HepG2 (cell line): ENCODE results near the gene FOXA1. TPM values are rescaled to one million over a fixed set of nuclear protein-coding genes. Genes with fewer than 3 reads are reported as not detected.

Experiments
- BORCS8-MEF2B ChIP-seq: sonication (generic); formaldehyde crosslinking; IDR thresholded peaks from 2 replicates; pipeline ENCODE4 v1.8.0; 2022; ENCODE audit warnings: mild to moderate bottlenecking, missing genetic modification reagents
- FOXC1 ChIP-seq: sonication (generic); formaldehyde crosslinking; IDR thresholded peaks from 2 replicates; pipeline ENCODE4 v1.8.0; 2022; ENCODE audit warnings: mild to moderate bottlenecking, missing genetic modification reagents, borderline replicate concordance
- GATAD2A ChIP-seq: IDR thresholded peaks from 2 replicates; pipeline ENCODE4 v1.6.1; 2016
- GPN1 ChIP-seq: sonication (generic); formaldehyde crosslinking; IDR thresholded peaks from 2 replicates; pipeline ENCODE4 v1.5.1; 2020; ENCODE audit warnings: missing genetic modification reagents, borderline replicate concordance
- KLF15 ChIP-seq: sonication (generic); formaldehyde crosslinking; IDR thresholded peaks from 2 replicates; pipeline ENCODE4 v1.8.1; 2023; ENCODE audit warnings: borderline replicate concordance, mild to moderate bottlenecking, inconsistent platforms, missing genetic modification reagents, mixed read lengths
- MAFG ChIP-seq: sonication (generic); formaldehyde crosslinking; IDR thresholded peaks from 2 replicates; pipeline ENCODE4 v1.5.1; 2020; ENCODE audit warnings: mild to moderate bottlenecking, missing genetic modification reagents
- MED1 ChIP-seq: sonication (generic); formaldehyde crosslinking; IDR thresholded peaks from 2 replicates; pipeline ENCODE4 v1.4.0; 2020; ENCODE audit warnings: missing genetic modification reagents
- NPAS2 ChIP-seq: sonication (generic); formaldehyde crosslinking; IDR thresholded peaks from 2 replicates; pipeline ENCODE4 v1.8.0; 2022; ENCODE audit warnings: mild to moderate bottlenecking, missing genetic modification reagents, borderline replicate concordance
- PTBP1 ChIP-seq: fragments of 200-400 bp; formaldehyde crosslinking; IDR thresholded peaks from 2 replicates; pipeline ENCODE4 v1.6.1; 2018; ENCODE audit warnings: low read length, low read depth; ENCODE audit not compliant: poor library complexity, severe bottlenecking
- SP140L ChIP-seq: sonication (generic); formaldehyde crosslinking; IDR thresholded peaks from 2 replicates; pipeline ENCODE4 v1.4.0; 2020; ENCODE audit warnings: missing genetic modification reagents, borderline replicate concordance
- TBP ChIP-seq: sonication (generic); formaldehyde crosslinking; IDR thresholded peaks from 2 replicates; pipeline ENCODE4 v1.5.0; 2020; ENCODE audit warnings: missing genetic modification reagents
- TBX3 ChIP-seq: fragments of 450-650 bp; IDR thresholded peaks from 2 replicates; pipeline ENCODE4 v1.6.1; 2017; ENCODE audit warnings: antibody characterized with exemption, mild to moderate bottlenecking, inconsistent platforms, borderline replicate concordance
- ZBTB7A ChIP-seq: sonication (generic); formaldehyde crosslinking; IDR thresholded peaks from 2 replicates; pipeline ENCODE4 v1.8.0; 2022; ENCODE audit warnings: mild to moderate bottlenecking, missing genetic modification reagents
- ZNF101 ChIP-seq: sonication (generic); formaldehyde crosslinking; IDR thresholded peaks from 2 replicates; pipeline ENCODE4 v1.4.0; 2020; ENCODE audit warnings: mild to moderate bottlenecking, low read depth, missing genetic modification reagents, borderline replicate concordance
- ZNF737 ChIP-seq: sonication (generic); formaldehyde crosslinking; IDR thresholded peaks from 2 replicates; pipeline ENCODE4 v1.5.0; 2020; ENCODE audit warnings: missing genetic modification reagents, mild to moderate bottlenecking, borderline replicate concordance
- polyA plus RNA-seq, 8 experiments: library from polyadenylated mRNA; depleted of rRNA in 3 of 8; stranded (reverse) in 7 of 8; unstranded in 1 of 8; fragments of >200 nt; fragmentation: Illumina TruSeq in 4 of 8; extraction: Trizol in 4 of 8; gene quantifications; 2 replicates each; pipeline versions ENCODE4 v1.2.1 to v1.2.3, GENCODE V29; 2011 to 2016; ENCODE audit warnings: low read depth in 4 of 8, missing spikeins in 1 of 8, mixed read lengths in 1 of 8; ENCODE audit not compliant: insufficient read depth in 1 of 8
- total RNA-seq, 5 experiments: library from RNA; depleted of rRNA; stranded (reverse); fragments of >200 nt; fragmentation: Illumina TruSeq; extraction: Trizol; gene quantifications; 2 replicates each; pipeline ENCODE4 v1.2.3, GENCODE V29; 2016; ENCODE audit warnings: low read depth in 1 of 5
- TF ChIP-seq, protein P1 (sequence below): sonication (generic); formaldehyde crosslinking; IDR thresholded peaks from 2 replicates; pipeline ENCODE4 v1.4.0; 2020; ENCODE audit warnings: missing genetic modification reagents, mild to moderate bottlenecking, borderline replicate concordance
- TF ChIP-seq, protein P2 (sequence below): sonication (generic); formaldehyde crosslinking; IDR thresholded peaks from 2 replicates; pipeline ENCODE4 v1.4.0; 2020; ENCODE audit warnings: missing genetic modification reagents
- TF ChIP-seq, protein P3 (sequence below): sonication (generic); formaldehyde crosslinking; IDR thresholded peaks from 2 replicates; pipeline ENCODE4 v1.4.0; 2020; ENCODE audit warnings: missing genetic modification reagents
- TF ChIP-seq, protein P4 (sequence below): sonication (generic); formaldehyde crosslinking; IDR thresholded peaks from 2 replicates; pipeline ENCODE4 v1.4.0; 2020; ENCODE audit warnings: missing genetic modification reagents

Gene FOXA1
- total and polyA plus RNA-seq, 2 of the 13 experiments (the other 11 are each of a cell fraction or from before 2014, with no cell fraction given), result 43.4 to 58.6 TPM

DNA sequence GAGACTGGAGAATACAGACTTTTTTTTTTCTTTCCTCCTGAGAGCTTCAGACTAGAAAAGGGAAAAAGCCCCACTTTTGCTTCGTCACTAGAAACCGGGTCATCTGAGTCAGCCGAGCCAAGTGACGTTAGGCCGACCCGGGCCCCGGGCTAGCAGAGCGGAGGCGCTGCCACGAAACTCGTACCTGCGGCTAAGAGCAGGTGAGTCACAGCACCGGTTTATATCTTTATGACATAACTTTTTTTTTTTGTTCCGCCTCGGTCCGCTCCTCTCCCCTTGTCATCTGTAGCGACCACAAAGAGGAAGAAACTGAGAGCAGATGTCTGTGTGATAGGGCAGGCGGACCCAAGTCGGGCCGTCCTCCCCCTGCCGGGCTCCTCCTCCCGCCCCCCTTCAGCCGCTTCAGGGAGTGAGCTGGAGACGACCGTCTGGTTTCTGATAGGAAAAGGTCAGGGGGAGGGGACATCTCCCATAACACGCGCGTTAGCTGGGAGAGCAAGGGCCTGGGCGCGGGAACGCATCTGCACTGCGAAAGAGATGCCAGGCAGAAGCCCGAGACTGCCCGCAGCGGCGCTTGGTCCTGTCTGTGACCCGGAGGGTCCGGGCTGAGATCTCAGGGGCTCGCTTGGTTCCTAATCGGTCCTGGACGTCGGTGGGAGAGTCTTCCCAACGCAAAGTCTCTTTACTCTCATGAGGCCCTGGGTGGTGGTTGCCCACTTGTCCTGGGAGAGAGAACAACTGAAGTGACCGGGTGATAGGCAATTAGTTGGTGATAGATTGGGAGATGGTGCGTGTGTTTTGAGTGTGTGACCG, 966 bp upstream of the FOXA1 start (continued):
- TF ChIP-seq, protein P1, sequence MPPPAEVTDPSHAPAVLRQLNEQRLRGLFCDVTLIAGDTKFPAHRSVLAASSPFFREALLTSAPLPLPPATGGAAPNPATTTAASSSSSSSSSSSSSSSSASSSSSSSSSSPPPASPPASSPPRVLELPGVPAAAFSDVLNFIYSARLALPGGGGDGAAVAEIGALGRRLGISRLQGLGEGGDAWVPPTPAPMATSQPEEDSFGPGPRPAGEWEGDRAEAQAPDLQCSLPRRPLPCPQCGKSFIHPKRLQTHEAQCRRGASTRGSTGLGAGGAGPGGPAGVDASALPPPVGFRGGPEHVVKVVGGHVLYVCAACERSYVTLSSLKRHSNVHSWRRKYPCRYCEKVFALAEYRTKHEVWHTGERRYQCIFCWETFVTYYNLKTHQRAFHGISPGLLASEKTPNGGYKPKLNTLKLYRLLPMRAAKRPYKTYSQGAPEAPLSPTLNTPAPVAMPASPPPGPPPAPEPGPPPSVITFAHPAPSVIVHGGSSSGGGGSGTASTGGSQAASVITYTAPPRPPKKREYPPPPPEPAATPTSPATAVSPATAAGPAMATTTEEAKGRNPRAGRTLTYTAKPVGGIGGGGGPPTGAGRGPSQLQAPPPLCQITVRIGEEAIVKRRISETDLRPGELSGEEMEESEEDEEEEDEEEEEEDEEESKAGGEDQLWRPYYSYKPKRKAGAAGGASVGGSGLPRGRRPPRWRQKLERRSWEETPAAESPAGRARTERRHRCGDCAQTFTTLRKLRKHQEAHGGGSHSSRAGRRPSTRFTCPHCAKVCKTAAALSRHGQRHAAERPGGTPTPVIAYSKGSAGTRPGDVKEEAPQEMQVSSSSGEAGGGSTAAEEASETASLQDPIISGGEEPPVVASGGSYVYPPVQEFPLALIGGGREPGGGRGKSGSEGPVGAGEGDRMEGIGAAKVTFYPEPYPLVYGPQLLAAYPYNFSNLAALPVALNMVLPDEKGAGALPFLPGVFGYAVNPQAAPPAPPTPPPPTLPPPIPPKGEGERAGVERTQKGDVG, result peak; percentile 81; the same call in 1 of the 2 replicates
- TF ChIP-seq PTBP1 (no peak), MAFG (CRISPR knock-in tag) (0 out of 2 replicates have a peak, but pooled peaks have one; percentile 21), MED1 (CRISPR knock-in tag) (peak; percentile 90), FOXC1 (CRISPR knock-in tag) (peak; percentile 98), BORCS8-MEF2B (CRISPR knock-in tag) (peak; percentile 97), TBX3 (no peak), ZBTB7A (CRISPR knock-in tag) (peak; percentile 88; the same call in 1 of the 2 replicates), GPN1 (CRISPR knock-in tag) (no peak), NPAS2 (CRISPR knock-in tag) (no peak), ZNF737 (CRISPR knock-in tag) (peak; percentile 85; the same call in 1 of the 2 replicates), ZNF101 (CRISPR knock-in tag) (peak; percentile 94; the same call in 1 of the 2 replicates), TBP (CRISPR knock-in tag) (peak; percentile 86; the same call in 1 of the 2 replicates), KLF15 (peak; percentile 89; the same call in 1 of the 2 replicates), GATAD2A (CRISPR knock-in tag) (peak; percentile 93), SP140L (CRISPR knock-in tag) (no peak; the same call in none of the 2 replicates)
- TF ChIP-seq, protein P2, sequence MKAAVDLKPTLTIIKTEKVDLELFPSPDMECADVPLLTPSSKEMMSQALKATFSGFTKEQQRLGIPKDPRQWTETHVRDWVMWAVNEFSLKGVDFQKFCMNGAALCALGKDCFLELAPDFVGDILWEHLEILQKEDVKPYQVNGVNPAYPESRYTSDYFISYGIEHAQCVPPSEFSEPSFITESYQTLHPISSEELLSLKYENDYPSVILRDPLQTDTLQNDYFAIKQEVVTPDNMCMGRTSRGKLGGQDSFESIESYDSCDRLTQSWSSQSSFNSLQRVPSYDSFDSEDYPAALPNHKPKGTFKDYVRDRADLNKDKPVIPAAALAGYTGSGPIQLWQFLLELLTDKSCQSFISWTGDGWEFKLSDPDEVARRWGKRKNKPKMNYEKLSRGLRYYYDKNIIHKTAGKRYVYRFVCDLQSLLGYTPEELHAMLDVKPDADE, result peak; percentile 35; the same call in 1 of the 2 replicates
- TF ChIP-seq, protein P3, sequence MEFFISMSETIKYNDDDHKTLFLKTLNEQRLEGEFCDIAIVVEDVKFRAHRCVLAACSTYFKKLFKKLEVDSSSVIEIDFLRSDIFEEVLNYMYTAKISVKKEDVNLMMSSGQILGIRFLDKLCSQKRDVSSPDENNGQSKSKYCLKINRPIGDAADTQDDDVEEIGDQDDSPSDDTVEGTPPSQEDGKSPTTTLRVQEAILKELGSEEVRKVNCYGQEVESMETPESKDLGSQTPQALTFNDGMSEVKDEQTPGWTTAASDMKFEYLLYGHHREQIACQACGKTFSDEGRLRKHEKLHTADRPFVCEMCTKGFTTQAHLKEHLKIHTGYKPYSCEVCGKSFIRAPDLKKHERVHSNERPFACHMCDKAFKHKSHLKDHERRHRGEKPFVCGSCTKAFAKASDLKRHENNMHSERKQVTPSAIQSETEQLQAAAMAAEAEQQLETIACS, result peak; percentile 66
- TF ChIP-seq, protein P4, sequence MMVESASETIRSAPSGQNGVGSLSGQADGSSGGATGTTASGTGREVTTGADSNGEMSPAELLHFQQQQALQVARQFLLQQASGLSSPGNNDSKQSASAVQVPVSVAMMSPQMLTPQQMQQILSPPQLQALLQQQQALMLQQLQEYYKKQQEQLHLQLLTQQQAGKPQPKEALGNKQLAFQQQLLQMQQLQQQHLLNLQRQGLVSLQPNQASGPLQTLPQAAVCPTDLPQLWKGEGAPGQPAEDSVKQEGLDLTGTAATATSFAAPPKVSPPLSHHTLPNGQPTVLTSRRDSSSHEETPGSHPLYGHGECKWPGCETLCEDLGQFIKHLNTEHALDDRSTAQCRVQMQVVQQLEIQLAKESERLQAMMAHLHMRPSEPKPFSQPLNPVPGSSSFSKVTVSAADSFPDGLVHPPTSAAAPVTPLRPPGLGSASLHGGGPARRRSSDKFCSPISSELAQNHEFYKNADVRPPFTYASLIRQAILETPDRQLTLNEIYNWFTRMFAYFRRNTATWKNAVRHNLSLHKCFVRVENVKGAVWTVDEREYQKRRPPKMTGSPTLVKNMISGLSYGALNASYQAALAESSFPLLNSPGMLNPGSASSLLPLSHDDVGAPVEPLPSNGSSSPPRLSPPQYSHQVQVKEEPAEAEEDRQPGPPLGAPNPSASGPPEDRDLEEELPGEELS (CRISPR knock-in tag), result peak; percentile 83
